HG02642 (cell line): Measurements from ENCODE around the gene MKX.
"Not testable (repeated sequence)": the region's sequence is repeated elsewhere in the genome, so short reads cannot be mapped to it uniquely, and the experiment has no call there.

Experiments used
- ATAC-seq: cut with Tn5 transposase; IDR thresholded peaks from one replicate; pipeline ENCODE4 v1.9.1; 2021; ENCODE audit warnings: mild to moderate bottlenecking; ENCODE audit not compliant: unreplicated experiment, poor library complexity

The MKX gene

DNA sequence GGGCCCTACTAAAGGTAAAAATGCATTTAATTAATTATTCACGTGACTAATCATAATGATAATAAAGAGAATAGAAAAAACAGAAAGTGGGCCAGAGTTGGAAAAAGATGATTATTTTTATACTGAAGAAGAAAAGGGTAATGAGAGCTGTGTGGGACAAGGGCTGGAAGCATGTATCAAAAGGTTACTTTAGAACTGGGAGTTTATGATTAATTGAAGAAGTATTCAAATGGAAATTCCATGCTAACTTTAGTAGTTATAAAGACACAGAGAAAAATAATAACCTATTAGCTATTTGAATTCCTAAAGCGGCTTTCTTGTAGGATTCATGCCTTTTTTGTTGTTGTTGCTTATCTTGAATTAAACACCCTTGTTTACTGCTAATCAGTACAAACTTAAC is 49.9 kb downstream of the MKX start:
- no peak for ATAC-seq

DNA sequence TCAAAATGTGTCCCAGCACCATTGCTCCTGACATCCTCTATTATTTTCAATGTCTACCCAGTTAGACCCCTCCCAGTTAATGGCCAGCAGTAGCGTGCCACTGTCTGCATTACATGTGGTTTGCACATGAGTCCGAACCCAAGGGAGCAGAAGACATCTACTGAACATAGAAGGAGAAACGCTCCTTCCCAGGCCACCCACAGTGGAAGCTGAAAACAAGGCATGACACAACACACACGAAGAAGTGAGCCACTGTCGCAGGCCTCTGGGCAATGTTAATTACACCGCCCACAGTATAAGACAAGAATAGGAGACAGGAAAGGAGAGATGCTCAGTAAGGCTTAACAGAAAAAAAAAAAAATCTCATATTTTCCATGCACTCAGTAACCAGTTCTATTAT is 50.5 kb downstream of the MKX start:
- no peak for ATAC-seq

DNA sequence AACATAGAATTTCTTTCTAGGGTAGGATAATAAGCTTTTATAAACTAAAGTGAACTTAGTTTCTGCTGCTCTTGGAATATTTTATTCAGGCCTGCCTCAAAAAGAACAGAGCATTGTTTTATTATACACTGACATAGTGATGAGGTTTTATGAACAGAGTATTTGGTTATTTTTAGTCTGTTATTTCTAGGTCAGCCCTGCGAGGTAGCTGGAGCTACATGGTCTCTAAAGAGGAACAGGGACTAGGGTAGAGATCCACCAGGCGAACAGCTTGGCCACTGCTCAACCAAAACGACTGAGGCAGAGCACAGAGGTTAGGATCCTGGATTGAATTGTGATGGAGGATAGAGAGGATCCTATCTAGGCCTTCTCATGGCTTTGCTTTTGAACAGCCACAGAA is 53.0 kb downstream of the MKX start:
- no peak for ATAC-seq

DNA sequence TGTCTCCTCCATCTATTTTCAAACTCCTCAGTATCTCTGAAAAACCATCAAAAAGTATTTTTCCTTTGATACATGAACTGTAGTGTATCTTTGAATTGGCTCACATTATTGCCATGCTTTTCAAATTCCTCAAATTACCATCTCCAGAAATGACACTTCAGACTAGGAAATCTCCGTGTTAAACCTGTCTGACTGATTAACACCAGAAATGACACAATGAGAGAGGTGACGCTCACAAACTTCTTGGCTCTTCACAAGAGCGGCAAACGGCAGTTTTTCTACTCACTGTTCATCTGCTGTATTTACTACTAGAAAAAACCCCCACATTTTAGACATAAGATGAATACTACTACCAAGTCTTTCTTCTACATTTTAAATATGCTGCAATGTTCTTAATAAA is 56.6 kb downstream of the MKX start:
- ATAC-seq, result no peak

DNA sequence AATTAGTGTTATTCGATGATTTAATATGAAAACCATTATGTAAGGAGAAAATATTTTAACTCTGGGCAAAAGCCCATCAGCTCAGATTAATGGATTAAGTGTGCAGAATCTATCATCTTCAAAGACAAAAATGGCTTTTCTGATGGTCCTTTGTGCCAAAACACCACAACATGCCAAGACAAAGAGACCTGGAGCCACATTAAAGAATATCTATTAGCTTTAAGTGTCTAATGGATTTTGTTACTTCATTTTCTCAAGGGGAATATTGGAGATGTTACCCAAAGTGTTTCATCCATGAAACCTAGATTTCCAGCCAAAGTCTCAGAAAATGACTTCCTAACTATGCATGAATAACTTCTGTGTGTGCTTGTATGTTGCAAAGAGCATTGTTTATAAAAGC is 57.3 kb downstream of the MKX start:
- ATAC-seq, result no peak

DNA sequence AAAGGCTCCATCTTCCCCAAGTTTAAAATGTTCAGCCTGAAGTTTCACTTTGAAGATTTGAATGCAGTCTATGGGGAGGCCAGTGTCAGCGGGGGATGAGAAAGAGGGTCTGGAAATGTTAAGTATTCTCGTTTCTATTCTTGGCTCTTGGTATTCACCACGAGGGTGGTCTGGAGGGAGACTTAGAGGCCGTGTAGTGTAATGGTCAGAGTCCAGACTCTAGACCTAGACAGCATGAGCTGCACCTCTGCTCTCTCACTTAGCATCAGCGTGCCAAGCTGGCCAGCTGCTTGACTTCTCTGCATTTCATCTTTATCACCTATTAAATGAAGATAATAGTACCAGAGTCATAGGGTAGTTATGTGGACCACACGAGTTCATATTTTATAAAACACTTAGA is 57.9 kb downstream of the MKX start:
- ATAC-seq, result no peak

DNA sequence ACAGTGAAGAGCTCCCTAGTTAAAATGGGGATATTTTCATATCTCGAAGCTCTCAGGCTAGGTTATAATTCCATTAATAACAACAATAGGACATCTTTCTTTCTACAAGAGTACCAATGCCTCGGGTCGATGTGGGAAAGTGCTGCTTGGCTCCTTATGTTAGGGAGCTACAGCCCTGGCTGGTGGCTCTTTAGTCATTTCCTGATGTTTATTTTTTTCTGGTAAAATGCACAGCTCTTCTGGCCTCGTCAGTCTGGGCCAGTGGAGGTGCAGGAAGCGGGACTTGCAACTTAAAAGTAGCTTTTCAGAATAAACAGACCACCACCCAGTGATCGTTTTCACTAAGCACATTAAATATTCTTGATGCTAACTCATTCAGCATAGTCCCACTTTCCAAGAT is 58.3 kb downstream of the MKX start:
- ATAC-seq, result no peak

DNA sequence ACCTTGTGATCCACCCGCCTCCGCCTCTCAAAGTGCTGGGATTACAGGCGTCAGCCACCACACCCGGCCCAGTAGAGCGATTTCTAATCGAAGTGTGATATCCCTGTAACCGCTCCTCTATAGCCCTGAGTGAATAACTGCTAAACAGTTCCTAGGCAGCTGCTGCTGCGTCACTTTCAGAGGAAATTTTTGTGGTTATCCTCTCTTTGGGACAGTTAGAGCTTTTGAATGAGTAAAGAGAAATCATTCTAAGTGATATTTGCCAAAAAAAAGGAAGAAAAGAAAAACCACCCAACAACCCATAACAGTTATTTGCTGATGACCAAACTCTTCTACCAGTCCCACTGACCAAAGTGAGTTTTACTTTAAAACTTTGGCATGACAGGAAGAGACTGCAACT is 59.9 kb downstream of the MKX start:
- no peak for ATAC-seq

DNA sequence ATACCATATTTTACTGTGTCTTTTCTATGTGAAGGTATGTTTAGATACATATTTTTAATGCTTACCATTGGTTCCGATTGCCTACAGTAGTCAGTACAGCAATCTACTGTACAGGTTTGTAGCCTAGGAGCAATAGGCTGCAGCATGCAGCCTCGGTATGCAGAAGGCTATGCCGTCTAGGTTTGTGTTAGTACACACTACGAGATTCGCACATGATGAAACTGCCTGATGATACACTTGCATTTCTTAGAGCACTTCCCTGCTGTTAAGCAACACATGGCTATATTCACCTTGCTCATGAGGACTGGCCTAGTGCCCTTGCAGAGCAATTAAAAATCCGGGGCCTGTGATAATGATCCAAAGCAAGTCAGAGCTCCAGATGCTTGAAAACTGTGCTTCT is 62.4 kb downstream of the MKX start:
- no peak for ATAC-seq

DNA sequence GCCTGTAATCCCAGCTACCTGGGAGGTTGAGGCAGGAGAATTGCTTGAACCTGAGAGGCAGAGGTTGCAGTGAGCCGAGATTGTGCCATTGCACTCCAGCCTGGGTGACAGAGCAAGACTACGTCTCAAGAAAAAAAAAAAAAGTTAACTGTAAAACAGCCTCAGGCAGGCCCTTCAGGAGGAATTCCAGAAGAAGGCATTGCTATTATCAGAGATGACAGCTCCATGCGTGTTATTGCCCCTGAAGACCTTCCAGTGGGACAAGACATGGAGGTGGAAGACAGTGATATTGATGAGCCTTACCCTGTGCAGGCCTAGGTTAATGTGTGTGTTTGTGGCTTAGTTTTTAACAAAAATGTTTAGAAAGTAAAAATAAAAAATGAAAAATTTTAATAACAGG is 63.8 kb downstream of the MKX start:
- not testable (repeated sequence) for ATAC-seq

DNA sequence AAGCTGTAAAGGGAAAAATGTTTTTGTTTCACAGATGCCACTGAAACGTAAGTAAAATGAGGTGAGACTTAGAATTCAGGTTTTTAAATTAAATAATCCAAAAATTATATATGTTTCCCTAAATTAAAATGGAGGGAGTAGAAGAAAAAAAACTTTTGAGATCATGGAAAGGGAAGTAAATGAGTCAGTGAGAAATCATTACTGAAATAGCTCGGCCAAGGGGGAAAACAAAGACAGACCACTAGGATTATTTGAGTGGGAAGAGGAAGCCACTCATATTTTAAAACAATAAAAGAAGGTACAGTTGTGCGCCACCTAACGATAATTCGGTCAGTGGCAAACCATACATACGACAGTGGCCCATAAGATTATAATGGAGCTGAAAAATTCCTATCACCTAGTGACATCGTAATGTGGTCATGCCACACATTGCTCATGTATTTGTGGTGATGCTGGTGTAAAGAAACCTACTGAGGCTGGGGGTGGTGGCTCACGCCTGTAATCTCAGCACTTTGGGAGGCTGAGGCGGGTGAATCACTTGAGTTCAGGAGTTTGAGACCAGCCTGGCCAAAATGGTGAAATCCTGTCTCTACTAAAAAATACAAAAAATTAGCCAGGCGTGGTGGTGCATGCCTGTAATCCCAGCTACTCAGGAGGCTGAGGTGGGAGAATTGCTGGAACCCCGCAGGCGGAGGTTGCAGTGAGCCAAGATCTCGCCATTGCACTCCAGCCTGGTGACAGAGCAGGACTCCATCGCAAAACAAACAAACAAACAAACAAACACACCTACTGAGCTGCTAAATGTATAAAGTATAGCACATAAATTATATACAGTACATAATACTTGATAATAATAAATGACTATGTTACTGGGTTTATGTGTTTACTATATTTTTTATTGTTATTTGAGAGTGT is 64.7 kb downstream of the MKX start:
- ATAC-seq, result no peak

DNA sequence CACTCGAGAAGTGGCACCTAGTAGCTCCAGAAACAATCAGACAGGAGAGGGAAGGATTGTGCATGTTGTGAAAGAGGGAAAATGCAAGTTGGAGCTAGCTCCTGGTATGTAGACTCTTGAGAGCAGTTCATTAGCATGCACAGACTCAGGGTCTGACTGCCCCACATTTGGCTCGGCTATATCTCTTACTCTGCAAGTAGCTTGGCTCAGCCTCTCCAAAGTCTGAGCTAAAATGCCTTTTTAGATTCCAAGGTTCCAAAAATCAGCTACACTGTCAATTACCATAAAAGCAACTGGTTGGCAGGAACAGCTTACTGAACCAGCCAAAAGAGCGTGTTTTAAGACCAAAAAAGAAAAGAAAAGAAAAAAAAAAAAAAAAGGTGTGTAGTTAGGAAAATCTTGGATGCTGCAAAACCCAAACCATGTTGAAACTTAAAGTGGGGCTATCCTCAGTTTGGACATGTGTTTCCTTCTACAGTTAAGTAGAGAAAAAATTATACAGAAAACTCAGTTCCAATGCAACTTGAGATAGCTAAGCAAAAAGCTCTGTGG is 65.5 kb downstream of the MKX start:
- no peak for ATAC-seq

DNA sequence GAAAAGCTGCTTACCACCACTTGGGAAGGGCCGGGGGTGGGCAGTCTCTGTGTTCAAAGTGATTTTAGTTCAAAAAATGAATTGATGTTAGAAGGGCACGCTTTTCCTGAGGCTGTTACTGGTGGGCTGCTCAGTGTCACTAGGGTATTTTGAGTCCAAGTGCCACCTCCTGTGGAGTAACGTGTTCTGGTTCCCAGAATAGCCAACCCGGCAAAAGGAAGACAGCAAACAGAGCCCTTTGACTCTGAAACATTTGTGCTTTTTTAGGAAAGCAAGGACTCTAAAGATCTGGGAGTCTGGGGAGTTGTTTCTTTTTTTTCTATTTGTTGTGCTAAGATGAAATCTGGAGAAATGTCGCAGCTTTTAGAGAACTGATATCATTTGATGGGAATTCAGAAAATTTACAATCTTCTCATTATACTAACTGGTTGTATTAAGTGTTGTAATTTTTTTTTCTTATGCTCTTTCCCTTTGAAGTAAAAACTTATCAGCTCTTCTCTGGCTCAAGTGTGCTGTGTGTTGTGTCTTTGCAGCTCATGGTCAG is 66.2 kb downstream of the MKX start:
- no peak for ATAC-seq

DNA sequence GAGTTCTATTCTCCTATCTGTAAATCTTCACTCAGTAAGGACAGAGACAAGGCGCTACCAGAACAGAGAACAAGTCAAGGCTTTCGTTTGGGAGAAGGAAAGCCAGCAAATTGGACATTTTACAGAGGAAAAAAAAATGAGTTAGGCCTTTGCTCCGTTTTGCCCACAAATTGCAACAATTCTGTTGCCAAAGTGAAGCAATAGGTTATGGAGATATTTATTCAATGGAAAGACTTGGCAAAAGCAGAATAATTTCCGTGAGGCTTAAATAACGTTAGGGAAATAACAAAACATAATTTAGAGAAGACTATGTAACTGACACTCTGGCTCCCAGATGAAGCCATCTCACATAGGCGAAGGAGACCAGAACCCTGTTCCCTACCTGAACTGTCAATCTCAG is 67.5 kb downstream of the MKX start:
- ATAC-seq, result no peak

DNA sequence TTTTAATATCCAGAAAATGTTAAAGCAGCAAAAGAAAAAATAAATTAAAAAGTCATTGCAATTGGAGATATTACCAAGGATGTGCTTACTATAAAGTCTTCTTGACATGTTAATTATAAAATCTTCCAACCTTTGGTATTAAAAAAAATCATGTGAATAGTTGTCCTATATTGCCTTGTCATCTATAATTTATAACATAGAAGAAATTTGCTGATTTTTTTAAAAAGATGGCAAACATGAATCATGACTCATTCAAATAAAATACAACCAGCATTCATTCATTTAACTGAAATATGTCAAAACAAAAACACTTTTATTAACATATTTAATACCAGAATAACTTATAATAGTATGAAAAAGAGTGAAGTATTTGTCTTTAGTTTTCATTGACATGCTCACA is 72.6 kb downstream of the MKX start:
- ATAC-seq, result no peak

DNA sequence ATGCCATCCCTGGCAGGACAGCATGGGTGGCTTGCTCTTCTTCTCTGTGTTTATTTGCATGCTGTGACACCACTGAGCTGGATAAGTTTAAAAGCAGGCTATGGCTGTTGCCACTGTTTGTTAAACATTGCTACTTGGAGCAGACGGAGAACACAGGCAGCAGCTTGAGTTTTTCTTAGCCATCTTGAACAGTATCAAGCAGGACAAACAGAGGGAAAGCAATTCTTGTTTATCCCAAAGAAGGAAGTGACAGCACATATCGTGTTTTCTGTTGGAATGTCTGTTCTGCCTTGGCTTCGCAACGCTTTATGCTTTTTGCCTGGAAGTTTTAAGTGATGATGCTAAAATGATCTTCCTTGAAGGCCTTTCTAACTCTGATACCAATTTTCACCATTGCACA is 73.8 kb downstream of the MKX start:
- no peak for ATAC-seq

DNA sequence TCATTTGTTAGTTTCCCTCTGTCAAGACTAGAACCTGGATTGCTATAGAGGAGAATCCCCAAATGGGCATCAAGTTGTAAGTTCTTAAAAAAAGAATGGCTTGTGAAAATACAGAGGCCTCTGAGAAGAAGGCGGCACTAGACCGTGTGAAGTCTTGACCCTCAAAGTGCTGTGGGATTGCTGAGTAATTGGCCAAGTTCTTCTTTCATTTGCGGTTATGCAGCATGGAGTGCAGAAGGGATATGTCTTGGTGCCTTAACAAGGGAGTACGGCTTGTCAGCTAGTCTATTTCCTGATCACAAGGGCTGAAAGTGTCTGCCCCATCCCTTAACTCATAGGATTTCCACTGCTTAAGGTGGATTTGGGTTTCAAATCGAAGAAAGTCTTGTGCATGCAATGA is 81.2 kb downstream of the MKX start:
- ATAC-seq, result no peak

DNA sequence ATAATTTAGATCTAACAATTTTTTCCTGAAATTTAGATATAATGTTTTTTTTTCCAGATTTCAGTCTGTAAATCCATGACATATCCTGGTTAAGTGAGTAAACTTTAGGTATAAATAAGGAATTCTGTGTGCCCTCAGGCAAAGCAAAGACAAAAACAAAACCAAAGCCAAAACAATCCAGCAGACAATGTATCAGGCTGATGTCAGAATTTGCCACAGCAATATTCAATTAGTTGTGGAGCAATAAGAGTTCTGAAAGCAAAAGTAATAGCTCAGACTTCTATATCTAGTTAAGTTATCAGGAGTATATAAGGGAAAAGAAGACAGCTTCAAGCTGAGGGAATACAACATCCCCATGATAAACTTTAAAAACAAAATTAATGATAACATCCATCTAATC is 82.0 kb downstream of the MKX start:
- no peak for ATAC-seq

DNA sequence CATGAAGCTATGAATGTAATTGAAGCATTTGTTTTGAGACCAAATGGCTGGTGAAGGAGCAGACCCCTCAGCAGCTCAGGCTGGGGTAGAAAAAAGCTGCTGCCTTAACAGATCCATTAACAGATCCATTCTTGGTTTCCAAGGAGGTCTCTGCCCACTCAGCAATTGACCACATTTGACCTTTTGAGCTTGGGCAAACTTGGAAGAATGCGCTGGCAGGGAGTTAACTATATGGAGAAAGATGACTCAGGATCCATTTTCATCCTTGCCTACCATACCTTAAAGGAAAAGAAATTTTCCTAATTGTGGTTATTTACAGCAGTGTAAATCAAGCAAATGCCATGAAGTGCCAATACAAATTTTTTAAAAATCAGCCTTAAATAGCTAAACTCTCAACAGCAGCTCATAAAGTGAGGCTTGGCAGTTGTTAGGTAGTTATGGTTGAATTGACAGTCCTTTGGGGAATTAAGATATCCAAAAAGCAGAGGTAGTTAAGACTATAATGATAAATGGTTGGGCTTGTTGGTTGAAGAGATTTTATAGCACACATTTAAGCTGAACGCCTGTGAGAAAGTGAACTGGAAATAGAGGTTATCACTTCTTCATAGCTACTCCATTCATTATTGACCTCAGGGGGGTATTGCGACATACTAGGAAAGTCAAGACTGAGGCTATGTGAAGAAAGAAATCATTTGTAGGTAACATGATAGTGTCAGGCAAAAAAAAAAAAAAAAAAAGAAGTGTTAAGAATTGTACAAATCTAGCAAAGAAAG is 83.9 kb downstream of the MKX start:
- no peak for ATAC-seq

DNA sequence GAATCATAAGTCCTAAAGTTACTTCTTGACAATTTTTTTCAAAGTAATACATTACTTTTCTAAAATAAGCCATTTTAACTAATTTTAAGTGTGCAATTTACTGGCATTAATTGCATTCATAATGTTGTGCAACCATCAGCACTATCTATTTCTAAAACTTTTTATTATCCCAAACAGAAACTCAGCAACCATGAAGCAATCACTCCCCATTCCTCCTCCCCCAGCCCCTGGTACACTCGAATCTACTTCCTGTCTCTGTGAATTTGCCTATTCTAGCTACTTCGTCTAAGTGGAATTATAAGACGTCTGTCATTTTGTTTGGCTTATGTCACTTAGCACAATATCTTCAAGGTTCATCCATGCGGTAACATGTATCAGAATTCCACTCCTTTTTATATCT is 84.9 kb downstream of the MKX start:
- ATAC-seq, result no peak

DNA sequence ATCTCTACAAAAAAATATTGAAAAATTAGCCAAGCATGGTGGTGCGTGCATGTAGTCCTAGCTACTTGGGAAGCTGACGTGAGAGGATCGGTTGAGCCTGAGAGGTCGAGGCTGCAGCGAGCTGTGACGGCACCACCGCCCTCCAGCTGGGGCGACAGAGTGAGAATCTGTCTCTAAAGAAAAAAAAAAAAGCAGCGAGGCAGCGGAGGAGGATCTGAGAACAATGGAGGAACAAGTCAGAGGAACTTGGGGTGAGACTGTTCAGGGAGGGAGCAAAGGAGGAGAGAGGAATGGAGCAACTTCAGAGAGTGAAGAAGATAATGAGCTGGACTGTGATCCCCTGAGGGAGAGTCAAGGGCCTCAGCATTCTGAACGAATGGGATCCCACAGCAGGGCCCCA is 85.4 kb downstream of the MKX start:
- no peak for ATAC-seq
